Stimulated activated CD4-positive, alpha-beta T cell treated with anti-CD3 and anti-CD28 coated beads, Interleukin-4, amount 100 ng/mL, for 4 hours (primary cell): Measurements from ENCODE around the gene SMCO2.

Source experiments
- DNase-seq, 2 experiments: peaks; one replicate each; pipeline ENCODE4 v3.0.0-alpha.2; 2020

Gene SMCO2

GRCh38 chr12:27446436-27446835 lies at the start of gene SMCO2:
Gene SMCO2, plus strand, starts transcription at chr12:27446736. Its CDS starts 23,896 bp downstream, at chr12:27470632.
- DNase-seq, result no peak

GRCh38 chr12:27398466-27398865 lies 48.1 kb upstream of the SMCO2 start:
- DNase-seq, result no peak

- DNase-seq, result no peak
These were observed 47.5 kb upstream of the SMCO2 start for GRCh38 chr12:27399074-27399473.

- DNase-seq, result no peak
These were observed 45.6 kb upstream of the SMCO2 start for GRCh38 chr12:27400856-27401354.

- no peak for DNase-seq
These were observed 34.5 kb upstream of the SMCO2 start for GRCh38 chr12:27412047-27412446.

- DNase-seq, result no peak
These were observed 23.8 kb upstream of the SMCO2 start for GRCh38 chr12:27422697-27423096.

GRCh38 chr12:27424631-27425230 lies 21.8 kb upstream of the SMCO2 start:
- DNase-seq, result no peak

GRCh38 chr12:27425306-27425705 lies 21.2 kb upstream of the SMCO2 start:
- DNase-seq, result no peak

- no peak for DNase-seq
These were observed 19.6 kb upstream of the SMCO2 start for GRCh38 chr12:27426743-27427487.

GRCh38 chr12:27427824-27428223 lies 18.7 kb upstream of the SMCO2 start:
- no peak for DNase-seq

- no peak for DNase-seq
These were observed 18.1 kb upstream of the SMCO2 start for GRCh38 chr12:27428466-27428865.

GRCh38 chr12:27429606-27430005 lies 16.9 kb upstream of the SMCO2 start:
- no peak for DNase-seq

GRCh38 chr12:27431185-27431584 lies 15.4 kb upstream of the SMCO2 start:
- no peak for DNase-seq

- peak in 1 of 2 experiments; percentile 4 for DNase-seq
These were observed 11.6 kb upstream of the SMCO2 start for GRCh38 chr12:27434673-27435565.

GRCh38 chr12:27436029-27436428 lies 10.5 kb upstream of the SMCO2 start:
- DNase-seq, result no peak

GRCh38 chr12:27436768-27437167 lies 9.8 kb upstream of the SMCO2 start:
- no peak for DNase-seq

- DNase-seq, result no peak
These were observed 8.7 kb upstream of the SMCO2 start for GRCh38 chr12:27437839-27438238.

GRCh38 chr12:27447761-27448160 lies 1.2 kb downstream of the SMCO2 start:
- no peak for DNase-seq

- no peak for DNase-seq
These were observed 2.5 kb downstream of the SMCO2 start for GRCh38 chr12:27449026-27449425.

- DNase-seq, result no peak
These were observed 3.5 kb downstream of the SMCO2 start for GRCh38 chr12:27449893-27450534.

- DNase-seq, result no peak
These were observed 4.7 kb downstream of the SMCO2 start for GRCh38 chr12:27451036-27451825.

- no peak for DNase-seq
These were observed 6.9 kb downstream of the SMCO2 start for GRCh38 chr12:27453421-27453820.
